BLaER1 (cell line): Measurements from ENCODE around the gene TSPO.

Source experiments
- H3K27ac ChIP-seq: shearing (Covaris generic); formaldehyde crosslinking; 2 replicates; pipeline ENCODE4 v1.8.1; 2022
- H3K27me3 ChIP-seq: shearing (Covaris generic); formaldehyde crosslinking; 2 replicates; pipeline ENCODE4 v1.8.1; 2022
- H3K36me3 ChIP-seq: shearing (Covaris generic); formaldehyde crosslinking; 2 replicates; pipeline ENCODE4 v1.8.1; 2022
- H3K4me1 ChIP-seq: shearing (Covaris generic); formaldehyde crosslinking; 2 replicates; pipeline ENCODE4 v1.8.1; 2022
- H3K4me2 ChIP-seq: shearing (Covaris generic); formaldehyde crosslinking; 2 replicates; pipeline ENCODE4 v1.8.1; 2022
- H3K4me3 ChIP-seq: shearing (Covaris generic); formaldehyde crosslinking; 2 replicates; pipeline ENCODE4 v1.8.1; 2022
- H3K9ac ChIP-seq: shearing (Covaris generic); formaldehyde crosslinking; 2 replicates; pipeline ENCODE4 v1.8.1; 2022
- H3K9me3 ChIP-seq: shearing (Covaris generic); formaldehyde crosslinking; 2 replicates; pipeline ENCODE4 v1.8.1; 2022
- H4K20me1 ChIP-seq: shearing (Covaris generic); formaldehyde crosslinking; 2 replicates; pipeline ENCODE4 v1.8.1; 2022
- Cebpa-rat ChIP-seq: shearing (Covaris generic); IDR thresholded peaks from 2 replicates; pipeline ENCODE4 v1.8.1; 2022

The TSPO gene

DNA sequence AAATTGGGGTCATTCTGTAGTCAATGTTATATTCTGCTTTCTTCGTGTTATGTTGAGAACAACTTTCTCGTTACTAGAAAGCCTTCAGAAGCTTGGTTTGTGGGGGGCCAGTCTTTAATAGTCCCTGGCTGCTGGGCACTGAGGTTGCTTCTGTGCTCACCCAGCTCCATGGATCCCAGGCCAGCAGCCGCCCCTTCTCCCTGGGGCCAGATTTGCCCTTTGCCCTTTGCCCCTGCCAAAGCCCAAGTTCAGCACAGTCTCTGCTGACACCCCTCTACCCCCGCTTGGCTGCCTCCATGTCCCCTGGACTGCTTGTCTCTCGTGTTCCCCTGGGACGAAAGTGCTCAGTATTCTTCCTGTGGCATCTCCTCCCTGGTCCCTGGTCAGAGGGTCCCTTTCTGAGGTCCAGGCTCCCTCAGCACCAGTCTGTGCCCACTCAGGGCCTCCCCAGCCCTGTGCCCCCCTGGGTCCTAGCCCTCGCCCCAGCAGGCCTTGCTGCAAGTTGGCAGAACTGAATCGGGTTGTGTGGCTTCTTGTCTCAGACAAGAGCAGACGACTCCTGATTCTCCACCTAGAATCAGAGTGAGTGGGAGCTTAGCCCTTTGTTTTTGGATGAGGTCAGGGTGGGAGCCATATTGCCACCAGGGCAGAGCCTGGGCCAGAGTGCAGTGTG is 6.7 kb downstream of the TSPO start:
- Histone ChIP-seq H4K20me1 (peaks cover 86% of the 10 kb centered on the region), H3K4me2 (peak overlapping the region; percentile 56), H3K4me1 (peaks cover 70% of the 10 kb centered on the region), H3K27me3 (no peaks in the 10 kb centered on the region), H3K4me3 (no peak overlapping the region), H3K36me3 (peaks cover 61% of the 10 kb centered on the region), H3K9me3 (no peaks in the 10 kb centered on the region), H3K27ac (peak overlapping the region; percentile 62), H3K9ac (peak overlapping the region; percentile 50; the same call in 1 of the 2 replicates)
- no peak for TF ChIP-seq Cebpa-rat

DNA sequence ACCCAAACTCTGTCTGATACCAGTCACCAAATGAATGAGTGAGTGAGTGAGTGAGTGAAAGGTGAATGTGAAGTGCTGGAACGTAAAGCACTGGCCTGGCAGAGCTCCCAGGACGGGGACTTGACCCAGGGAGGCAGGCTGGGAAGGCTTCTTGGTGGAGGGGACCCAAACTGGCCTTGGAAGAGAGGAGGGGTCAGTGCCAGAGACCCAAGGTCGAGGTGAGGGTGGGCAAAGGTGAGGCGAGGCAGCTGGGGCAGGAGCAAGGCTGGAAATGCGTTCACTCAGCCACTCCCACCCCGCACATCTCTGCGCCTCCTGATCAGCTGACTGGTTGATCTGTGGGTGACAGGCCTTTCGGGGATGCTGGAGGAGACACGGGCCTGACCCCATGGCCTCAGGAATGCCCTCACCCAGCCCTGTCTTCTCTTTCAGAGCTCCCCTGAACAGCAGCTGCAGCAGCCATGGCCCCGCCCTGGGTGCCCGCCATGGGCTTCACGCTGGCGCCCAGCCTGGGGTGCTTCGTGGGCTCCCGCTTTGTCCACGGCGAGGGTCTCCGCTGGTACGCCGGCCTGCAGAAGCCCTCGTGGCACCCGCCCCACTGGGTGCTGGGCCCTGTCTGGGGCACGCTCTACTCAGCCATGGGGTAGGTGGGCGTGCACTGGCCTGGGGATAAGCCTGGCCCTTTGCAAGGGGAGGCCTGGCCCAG is 7.6 kb downstream of the TSPO start:
- no peaks in the 10 kb centered on the region for H3K27me3 ChIP-seq
- no peak for TF ChIP-seq Cebpa-rat
- peaks cover 95% of the 10 kb centered on the region for H4K20me1 ChIP-seq
- H3K9me3 ChIP-seq = no peaks in the 10 kb centered on the region
- H3K4me3 ChIP-seq = no peak overlapping the region
- no peak overlapping the region for H3K4me2 ChIP-seq
- 0 out of 2 replicates have a peak overlapping the region, but pooled peaks have one; percentile 62 for H3K27ac ChIP-seq
- H3K36me3 ChIP-seq = peaks cover 65% of the 10 kb centered on the region
- no peak overlapping the region for H3K9ac ChIP-seq
- H3K4me1 ChIP-seq = peaks cover 74% of the 10 kb centered on the region

DNA sequence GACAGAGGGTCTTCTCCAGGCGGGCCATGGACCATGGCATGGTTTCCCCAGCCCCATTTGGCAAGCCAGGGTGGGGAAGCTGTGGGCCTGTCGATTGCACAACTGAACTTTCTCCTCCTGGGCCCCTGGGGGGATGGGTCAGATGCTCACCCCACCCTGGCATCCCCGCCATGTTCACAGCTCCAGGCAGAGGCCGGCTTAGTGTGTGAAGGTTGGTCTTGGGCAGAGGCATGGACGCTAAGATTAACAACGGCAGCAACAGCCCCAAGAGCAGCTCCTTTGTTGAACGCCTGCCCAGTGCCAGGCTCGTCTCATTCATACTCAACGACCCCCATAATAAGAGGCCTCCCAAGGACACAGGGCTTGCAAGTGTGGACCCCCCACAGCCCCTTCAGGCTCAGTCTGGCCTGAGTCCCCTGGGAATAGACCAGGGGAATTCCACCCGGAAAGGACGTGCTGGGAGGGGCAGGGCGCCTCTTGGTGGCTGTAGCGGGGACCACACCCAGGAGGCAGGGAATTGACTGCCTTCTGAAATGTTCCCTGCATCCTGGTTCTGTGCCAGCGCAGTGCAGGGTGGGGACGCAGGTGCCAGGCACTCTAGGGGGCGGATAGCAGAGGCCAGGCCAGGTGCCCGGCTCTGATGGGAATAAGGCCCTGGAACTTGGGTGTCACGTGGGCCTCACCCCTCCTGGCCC is 8.3 kb downstream of the TSPO start:
- Histone ChIP-seq H3K9ac (no peak overlapping the region), H3K4me1 (peaks cover 74% of the 10 kb centered on the region), H3K4me2 (no peak overlapping the region), H3K4me3 (no peak overlapping the region), H3K36me3 (peaks cover 65% of the 10 kb centered on the region), H4K20me1 (peaks cover 98% of the 10 kb centered on the region), H3K27ac (no peak overlapping the region), H3K27me3 (no peaks in the 10 kb centered on the region), H3K9me3 (no peaks in the 10 kb centered on the region)
- no peak for TF ChIP-seq Cebpa-rat

DNA sequence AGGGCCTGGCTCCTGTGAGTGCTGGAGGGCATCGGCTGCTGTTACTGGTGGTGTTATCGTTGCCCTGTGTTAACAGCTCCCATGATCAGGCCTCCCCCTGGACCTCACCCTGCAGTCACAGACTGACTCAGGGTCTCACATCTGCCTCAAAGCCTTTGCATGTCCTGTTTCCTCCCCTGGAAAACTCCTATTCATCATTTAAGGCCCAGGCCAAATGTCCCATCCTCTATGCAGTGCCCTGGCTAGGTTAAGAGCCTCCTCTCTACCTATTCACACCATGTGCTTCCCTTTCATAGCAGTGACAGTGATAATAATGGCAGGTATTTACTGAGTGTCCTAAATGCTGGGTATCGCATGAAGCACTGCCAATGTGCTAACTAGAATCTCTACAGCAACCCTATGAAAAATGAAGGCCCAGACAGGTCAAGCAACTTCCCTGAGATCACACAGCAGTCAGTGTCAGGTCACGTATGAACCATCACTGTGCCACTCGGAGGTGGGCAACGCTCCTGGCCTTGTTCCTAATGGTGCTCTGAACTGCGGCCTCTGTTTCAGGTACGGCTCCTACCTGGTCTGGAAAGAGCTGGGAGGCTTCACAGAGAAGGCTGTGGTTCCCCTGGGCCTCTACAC is 9.3 kb downstream of the TSPO start:
- H3K27me3 ChIP-seq = no peaks in the 10 kb centered on the region
- peaks cover 74% of the 10 kb centered on the region for H3K4me1 ChIP-seq
- no peak for TF ChIP-seq Cebpa-rat
- no peak overlapping the region for H3K4me2 ChIP-seq
- H3K36me3 ChIP-seq = peaks cover 62% of the 10 kb centered on the region
- H3K9ac ChIP-seq = no peak overlapping the region
- peaks cover 97% of the 10 kb centered on the region for H4K20me1 ChIP-seq
- H3K27ac ChIP-seq = no peak overlapping the region
- H3K4me3 ChIP-seq = no peak overlapping the region
- no peaks in the 10 kb centered on the region for H3K9me3 ChIP-seq

DNA sequence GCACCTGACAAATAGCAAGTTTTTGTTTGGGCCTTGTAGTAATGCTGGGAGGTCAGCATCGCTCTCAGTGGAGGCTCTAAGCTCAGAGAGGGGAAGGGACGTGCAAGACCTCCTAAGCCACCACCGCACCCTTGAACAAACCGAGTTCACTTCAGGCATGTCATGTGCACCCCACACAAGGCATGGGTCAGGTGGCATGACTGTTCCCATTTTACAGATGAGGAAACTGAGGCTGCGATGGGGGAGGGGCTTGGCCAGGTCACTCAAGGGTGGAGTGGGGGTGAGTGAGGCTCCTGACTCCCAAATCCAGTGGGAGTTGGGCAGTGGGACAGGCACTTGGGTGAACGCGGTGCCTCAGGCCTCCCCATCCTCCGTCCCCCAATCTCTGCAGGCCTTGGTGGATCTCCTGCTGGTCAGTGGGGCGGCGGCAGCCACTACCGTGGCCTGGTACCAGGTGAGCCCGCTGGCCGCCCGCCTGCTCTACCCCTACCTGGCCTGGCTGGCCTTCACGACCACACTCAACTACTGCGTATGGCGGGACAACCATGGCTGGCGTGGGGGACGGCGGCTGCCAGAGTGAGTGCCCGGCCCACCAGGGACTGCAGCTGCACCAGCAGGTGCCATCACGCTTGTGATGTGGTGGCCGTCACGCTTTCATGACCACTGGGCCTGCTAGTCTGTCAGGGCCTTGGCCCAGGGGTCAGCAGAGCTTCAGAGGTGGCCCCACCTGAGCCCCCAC is 11.2 kb downstream of the TSPO start:
- no peak for TF ChIP-seq Cebpa-rat
- Histone ChIP-seq H3K4me3 (no peak overlapping the region), H3K27me3 (no peaks in the 10 kb centered on the region), H3K36me3 (peaks cover 67% of the 10 kb centered on the region), H3K27ac (no peak overlapping the region), H3K4me2 (peak overlapping the region; percentile 78), H3K9ac (no peak overlapping the region), H3K9me3 (no peaks in the 10 kb centered on the region), H4K20me1 (peaks cover 80% of the 10 kb centered on the region), H3K4me1 (peaks cover 67% of the 10 kb centered on the region)

DNA sequence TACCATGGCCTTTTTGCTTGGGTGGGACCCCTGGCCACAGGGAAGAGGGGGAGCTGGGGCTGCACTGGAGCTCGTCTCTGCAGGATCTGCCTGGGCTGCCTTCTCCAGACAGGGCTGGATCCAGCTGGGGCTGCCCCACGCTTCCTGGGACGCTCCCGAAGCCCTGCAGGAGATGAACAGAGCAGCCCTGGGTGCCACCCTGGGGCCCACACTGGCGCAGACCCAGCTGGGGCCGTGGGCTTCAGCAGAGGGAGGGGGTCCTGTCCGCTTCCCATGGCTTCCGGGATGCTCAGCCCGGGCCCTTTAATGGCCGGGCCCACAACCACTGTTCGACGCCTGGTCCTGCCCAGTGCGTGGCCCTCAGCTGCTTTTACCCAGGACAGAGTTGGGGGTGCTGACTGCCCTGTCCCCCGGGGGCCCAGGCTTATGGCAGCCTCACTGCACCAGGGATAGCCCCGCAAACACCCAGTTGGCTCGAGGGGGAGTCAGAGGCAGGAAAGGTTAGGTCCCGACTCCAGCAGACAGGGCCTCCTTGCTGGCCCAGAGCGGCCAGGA is 12.0 kb downstream of the TSPO start:
- Histone ChIP-seq H3K36me3 (peaks cover 73% of the 10 kb centered on the region), H3K4me2 (peak overlapping the region; percentile 78), H3K27ac (peak overlapping the region; percentile 60), H3K4me3 (no peak overlapping the region), H3K9me3 (no peaks in the 10 kb centered on the region), H3K4me1 (peaks cover 61% of the 10 kb centered on the region), H4K20me1 (peaks cover 72% of the 10 kb centered on the region), H3K9ac (peak overlapping the region; percentile 57), H3K27me3 (no peaks in the 10 kb centered on the region)
- TF ChIP-seq Cebpa-rat = no peak

DNA sequence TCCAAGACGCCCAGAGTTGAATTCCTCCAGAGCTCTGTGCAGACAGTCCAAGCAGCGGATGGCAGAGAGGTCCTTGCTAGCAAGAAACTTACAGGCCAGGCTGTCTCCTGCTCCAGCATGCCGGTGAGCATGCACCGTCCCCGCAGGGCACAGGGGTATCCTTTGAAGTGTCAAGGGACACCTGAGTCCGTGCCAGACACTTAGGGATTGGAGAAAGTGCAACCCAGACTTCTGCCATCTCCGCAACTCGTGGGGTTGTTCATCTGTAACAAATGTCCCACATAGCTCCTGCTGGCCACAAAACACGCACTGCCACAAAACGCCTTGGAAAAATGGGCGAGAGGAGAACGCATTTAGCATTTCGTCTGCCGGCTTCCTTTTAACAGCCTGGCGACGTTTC is 13.3 kb downstream of the TSPO start:
- peak overlapping the region; percentile 45; the same call in 1 of the 2 replicates for H3K9ac ChIP-seq
- peak overlapping the region; percentile 78 for H3K4me2 ChIP-seq
- H3K4me3 ChIP-seq = no peak overlapping the region
- H3K27me3 ChIP-seq = no peaks in the 10 kb centered on the region
- peaks cover 59% of the 10 kb centered on the region for H4K20me1 ChIP-seq
- H3K27ac ChIP-seq = no peak overlapping the region
- H3K9me3 ChIP-seq = no peaks in the 10 kb centered on the region
- peaks cover 62% of the 10 kb centered on the region for H3K4me1 ChIP-seq
- peaks cover 73% of the 10 kb centered on the region for H3K36me3 ChIP-seq
- no peak for TF ChIP-seq Cebpa-rat

DNA sequence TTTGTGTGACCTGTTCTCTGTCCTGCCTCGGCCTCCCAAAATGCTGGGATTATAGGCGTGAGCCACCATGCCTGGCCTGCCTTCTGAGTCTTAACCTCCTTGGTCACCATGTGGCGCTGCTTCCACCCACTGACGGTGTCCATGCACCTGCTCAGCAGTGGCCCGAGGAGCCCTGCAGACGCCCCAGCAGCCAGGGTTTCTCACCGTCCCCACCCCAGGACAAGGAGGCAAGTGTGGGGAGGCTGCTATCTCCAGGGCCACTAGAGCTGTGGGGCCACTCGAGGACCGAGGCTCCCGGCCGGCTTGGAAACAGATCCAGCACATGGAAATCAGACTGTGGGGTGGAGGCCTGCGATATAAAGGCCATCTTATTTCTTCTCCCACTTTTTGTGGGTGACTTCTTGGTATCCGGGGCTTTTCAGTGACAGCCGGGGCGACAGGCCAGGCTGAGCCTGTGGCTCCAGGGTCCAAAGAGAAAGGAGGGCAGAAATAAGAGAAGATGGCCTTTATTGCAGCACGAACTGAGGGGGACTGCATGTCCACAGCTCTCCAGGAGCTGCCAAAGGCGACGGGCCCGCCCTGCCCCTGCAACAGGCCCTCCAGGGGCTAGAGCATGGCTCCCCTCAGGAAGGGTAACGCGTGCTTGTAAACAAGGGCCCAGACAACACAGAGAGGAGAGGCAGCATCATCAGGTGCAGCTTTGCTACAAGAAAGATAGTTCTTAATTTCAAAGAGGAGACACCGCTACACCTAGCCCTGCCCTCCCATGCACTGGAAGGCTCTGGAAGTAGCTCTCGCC is 15.0 kb downstream of the TSPO start:
- Histone ChIP-seq H3K36me3 (peaks cover 73% of the 10 kb centered on the region), H3K9me3 (no peaks in the 10 kb centered on the region), H3K4me1 (peaks cover 73% of the 10 kb centered on the region), H3K27ac (no peak overlapping the region), H3K27me3 (no peaks in the 10 kb centered on the region), H3K9ac (no peak overlapping the region), H3K4me3 (no peak overlapping the region), H3K4me2 (no peak overlapping the region; the same call in 1 of the 2 replicates), H4K20me1 (peaks cover 45% of the 10 kb centered on the region)
- TF ChIP-seq Cebpa-rat = no peak
